Trophoblast cell (in vitro differentiated cells and primary cell): ENCODE results near the gene SAMD11.
"Not testable (repeated sequence)": the region's sequence is repeated elsewhere in the genome, so short reads cannot be mapped to it uniquely, and the experiment has no call there.

Source experiments
- DNase-seq, 2 donors: peaks; one replicate each; pipeline ENCODE4 v3.0.0-alpha.2; 2016
- H2AFZ ChIP-seq: 2 replicates; pipeline ENCODE4 v1.6.1; 2013; ENCODE audit warnings: low read length, moderate library complexity, mild to moderate bottlenecking; ENCODE audit not compliant: insufficient read depth, poor library complexity
- H2AK5ac ChIP-seq: 2 replicates; pipeline ENCODE4 v1.6.1; 2013; ENCODE audit warnings: mild to moderate bottlenecking, low read length
- H2BK120ac ChIP-seq: 2 replicates; pipeline ENCODE4 v1.6.1; 2013; ENCODE audit warnings: low read length, mild to moderate bottlenecking, moderate library complexity; ENCODE audit not compliant: insufficient read depth, poor library complexity
- H2BK12ac ChIP-seq: 2 replicates; pipeline ENCODE4 v1.6.1; 2013; ENCODE audit warnings: mild to moderate bottlenecking, low read length, moderate library complexity
- H2BK5ac ChIP-seq: 2 replicates; pipeline ENCODE4 v1.6.1; 2013; ENCODE audit warnings: low read length, low read depth, moderate library complexity, mild to moderate bottlenecking; ENCODE audit not compliant: poor library complexity
- H3K14ac ChIP-seq: 2 replicates; pipeline ENCODE4 v1.6.1; 2013; ENCODE audit warnings: mild to moderate bottlenecking, low read length
- H3K18ac ChIP-seq: 2 replicates; pipeline ENCODE4 v1.6.1; 2013; ENCODE audit warnings: mild to moderate bottlenecking, low read length
- H3K23ac ChIP-seq: 2 replicates; pipeline ENCODE4 v1.6.1; 2013; ENCODE audit warnings: low read length
- H3K27ac ChIP-seq: 2 replicates; pipeline ENCODE4 v1.5.1; 2013; ENCODE audit warnings: low read depth, mild to moderate bottlenecking, inconsistent platforms, low read length, moderate library complexity
- H3K27me3 ChIP-seq: 2 replicates; pipeline ENCODE4 v1.6.1; 2013; ENCODE audit warnings: inconsistent platforms, mild to moderate bottlenecking, low read length, moderate library complexity; ENCODE audit not compliant: insufficient read depth
- H3K36me3 ChIP-seq, 2 experiments: 1 replicate in 1 of 2; 2 replicates in 1 of 2; pipeline ENCODE4 v1.6.1; 2013; ENCODE audit warnings: low read length in 2 of 2, mild to moderate bottlenecking in 2 of 2, moderate library complexity in 1 of 2; ENCODE audit not compliant: insufficient read depth in 2 of 2, control insufficient read depth in 1 of 2
- H3K4ac ChIP-seq: 2 replicates; pipeline ENCODE4 v1.6.1; 2013; ENCODE audit warnings: low read depth, mild to moderate bottlenecking, low read length, moderate library complexity
- H3K4me1 ChIP-seq, 2 experiments: 1 replicate in 1 of 2; 2 replicates in 1 of 2; pipeline ENCODE4 v1.6.1; 2013; ENCODE audit warnings: low read length in 2 of 2, mild to moderate bottlenecking in 2 of 2, moderate library complexity in 1 of 2; ENCODE audit not compliant: insufficient read depth in 2 of 2, control insufficient read depth in 1 of 2
- H3K4me2 ChIP-seq: 2 replicates; pipeline ENCODE4 v1.6.1; 2013; ENCODE audit warnings: inconsistent platforms, mild to moderate bottlenecking, low read length, moderate library complexity
- H3K4me3 ChIP-seq: 2 replicates; pipeline ENCODE4 v1.5.1; 2013; ENCODE audit warnings: mild to moderate bottlenecking, low read depth, low read length, inconsistent platforms
- H3K79me1 ChIP-seq: one replicate; pipeline ENCODE4 v1.6.1; 2013; ENCODE audit warnings: low read length
- H3K79me2 ChIP-seq: 2 replicates; pipeline ENCODE4 v1.6.1; 2013; ENCODE audit warnings: low read length, mild to moderate bottlenecking; ENCODE audit not compliant: control insufficient read depth, insufficient read depth, poor library complexity
- H3K9ac ChIP-seq: 2 replicates; pipeline ENCODE4 v1.6.1; 2013; ENCODE audit warnings: mild to moderate bottlenecking, low read length
- H3K9me3 ChIP-seq: 2 replicates; pipeline ENCODE4 v1.6.1; 2013; ENCODE audit warnings: low read depth, mild to moderate bottlenecking, control low read depth, inconsistent platforms, low read length; ENCODE audit not compliant: insufficient read depth
- H4K12ac ChIP-seq: 2 replicates; pipeline ENCODE4 v1.6.1; 2013; ENCODE audit warnings: low read depth, mild to moderate bottlenecking, low read length, moderate library complexity
- H4K8ac ChIP-seq: 2 replicates; pipeline ENCODE4 v1.6.1; 2013; ENCODE audit warnings: low read depth, mild to moderate bottlenecking, low read length, moderate library complexity
- H4K91ac ChIP-seq: one replicate; pipeline ENCODE4 v1.6.1; 2013; ENCODE audit warnings: low read depth, mild to moderate bottlenecking, low read length, moderate library complexity
- WGBS: extraction: QIAGEN DNeasy Blood & Tissue Kit; methylation state at CpG from one replicate; pipeline ENCODE4 v1.1.7; 2013; ENCODE audit warnings: missing lambda C conversion rate; ENCODE audit not compliant: insufficient read length, insufficient coverage; ENCODE audit errors: extremely low coverage; 5-methylcytosine and 5-hydroxymethylcytosine counted together

SAMD11 gene

GRCh38 chr1:974687-975328, 51.1 kb downstream of the SAMD11 start:
- Histone ChIP-seq H3K23ac (no peak overlapping the region), H3K79me1 (no peaks in the 10 kb centered on the region), H3K9me3 (no peaks in the 10 kb centered on the region), H4K91ac (no peak overlapping the region), H3K4me3 (no peak overlapping the region), H2AFZ (no peak overlapping the region), H4K8ac (no peak overlapping the region), H3K4ac (no peak overlapping the region), H4K12ac (no peak overlapping the region), H2BK120ac (no peak overlapping the region), H3K4me1 (peaks cover 7 to 17% of the 10 kb centered on the region in 2 experiments), H3K79me2 (no peaks in the 10 kb centered on the region), H3K36me3 (no peaks in the 10 kb centered on the region), H2AK5ac (no peak overlapping the region), H3K4me2 (no peak overlapping the region), H3K9ac (no peak overlapping the region), H2BK12ac (no peak overlapping the region), H2BK5ac (no peak overlapping the region), H3K18ac (no peak overlapping the region), H3K27ac (no peak overlapping the region), H3K14ac (no peak overlapping the region), H3K27me3 (peaks cover 3% of the 10 kb centered on the region)
- no CpG with 5 or more reads among the region's 17 CpGs for WGBS
- DNase-seq, result no peak

GRCh38 chr1:975365-975764, 51.6 kb downstream of the SAMD11 start:
- Histone ChIP-seq H4K91ac (peak overlapping the region; percentile 40), H3K79me2 (no peaks in the 10 kb centered on the region), H2BK5ac (no peak overlapping the region), H2BK120ac (no peak overlapping the region), H3K4me1 (peaks cover 7 to 15% of the 10 kb centered on the region in 2 experiments), H3K79me1 (no peaks in the 10 kb centered on the region), H3K27ac (no peak overlapping the region), H3K9me3 (no peaks in the 10 kb centered on the region), H2BK12ac (no peak overlapping the region), H3K4me3 (no peak overlapping the region), H3K14ac (no peak overlapping the region), H4K12ac (no peak overlapping the region), H4K8ac (no peak overlapping the region), H3K9ac (no peak overlapping the region), H3K36me3 (no peaks in the 10 kb centered on the region), H3K4ac (no peak overlapping the region), H3K18ac (no peak overlapping the region), H3K23ac (no peak overlapping the region), H2AK5ac (no peak overlapping the region), H3K27me3 (peaks cover 2% of the 10 kb centered on the region), H2AFZ (no peak overlapping the region), H3K4me2 (no peak overlapping the region)
- no CpG with 5 or more reads among the region's 9 CpGs for WGBS
- DNase-seq, result no peak

- Histone ChIP-seq H2AFZ (no peak overlapping the region), H3K79me2 (no peaks in the 10 kb centered on the region), H3K18ac (no peak overlapping the region), H3K9me3 (no peaks in the 10 kb centered on the region), H2BK12ac (no peak overlapping the region), H3K23ac (no peak overlapping the region), H4K12ac (no peak overlapping the region), H3K36me3 (no peaks in the 10 kb centered on the region), H3K4me2 (peak overlapping the region; percentile 73), H3K27me3 (no peaks in the 10 kb centered on the region), H4K91ac (peak overlapping the region; percentile 65), H2BK120ac (no peak overlapping the region), H2BK5ac (no peak overlapping the region), H3K9ac (no peak overlapping the region), H4K8ac (peak overlapping the region; percentile 43), H2AK5ac (no peak overlapping the region), H3K27ac (peak overlapping the region; percentile 68), H3K14ac (no peak overlapping the region), H3K4me3 (no peak overlapping the region), H3K79me1 (no peaks in the 10 kb centered on the region), H3K4me1 (peaks cover 0 to 14% of the 10 kb centered on the region in 2 experiments), H3K4ac (no peak overlapping the region)
- no CpG with 5 or more reads among the region's 40 CpGs for WGBS
- peak; percentile 77 to 81 for DNase-seq
These were observed 52.4 kb downstream of the SAMD11 start for GRCh38 chr1:975896-976683.

- WGBS, result no CpG with 5 or more reads among the region's 39 CpGs
- H3K4me1 ChIP-seq, result peaks cover 0 to 10% of the 10 kb centered on the region in 2 experiments
- not testable (repeated sequence) for H3K4me3 ChIP-seq, H2BK5ac ChIP-seq, H3K9me3 ChIP-seq, H2AK5ac ChIP-seq, H4K91ac ChIP-seq, H2BK120ac ChIP-seq, H3K79me2 ChIP-seq, H3K27me3 ChIP-seq, DNase-seq, H2BK12ac ChIP-seq, H4K8ac ChIP-seq, H3K14ac ChIP-seq, H3K36me3 ChIP-seq, H2AFZ ChIP-seq, H3K27ac ChIP-seq, H3K18ac ChIP-seq, H3K4ac ChIP-seq, H3K9ac ChIP-seq, H3K4me2 ChIP-seq, H3K79me1 ChIP-seq, H3K23ac ChIP-seq, H4K12ac ChIP-seq
These were observed 53.1 kb downstream of the SAMD11 start for GRCh38 chr1:976791-977190.
